KG1 (cell line): Measurements from ENCODE around the gene HEMK1.
A peak's percentile ranks its signal among the peaks of the same experiment; 100 is the strongest.

Experiments used
- DNase-seq: peaks from one replicate; lab custom pipeline; 2025; lab: John Stamatoyannopoulos, UW

HEMK1 gene

DNA sequence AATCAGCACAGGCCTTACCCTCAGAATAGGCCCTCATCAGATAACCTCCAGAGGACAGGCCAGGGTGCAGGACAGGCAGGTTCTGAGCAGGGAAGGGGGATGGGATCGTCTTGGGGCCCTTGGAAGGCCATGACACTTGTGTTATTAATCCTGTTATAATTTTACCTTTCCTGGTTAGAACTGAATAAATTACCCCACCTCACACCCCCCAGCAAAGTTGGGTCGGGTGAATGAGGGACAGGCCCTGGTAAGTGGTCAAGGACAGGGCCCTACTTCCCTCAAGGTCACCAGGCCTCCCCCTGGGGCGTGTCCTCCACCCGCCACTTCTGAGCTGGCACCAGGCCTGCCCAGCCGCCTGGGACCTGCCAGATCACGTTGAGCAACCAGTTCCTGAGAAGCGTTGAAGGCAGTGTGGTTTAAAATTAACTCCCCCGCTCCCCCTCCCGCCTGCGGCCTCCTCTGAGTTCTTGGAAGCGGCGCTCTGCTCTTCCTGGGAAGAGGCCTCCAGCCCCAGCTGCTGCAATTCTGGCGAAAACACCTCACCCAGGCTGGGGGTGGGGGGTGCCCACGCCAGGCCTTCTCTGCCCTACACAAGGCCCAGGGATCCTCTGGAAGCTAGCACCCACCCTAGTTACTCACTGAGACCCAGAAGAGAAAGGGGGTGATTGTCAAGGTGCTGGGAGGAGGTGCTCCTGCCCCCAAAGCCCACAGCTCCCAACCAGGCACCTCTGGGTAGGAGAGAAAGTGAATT, 31.7 kb downstream of the HEMK1 start:
- peak; percentile 70 for DNase-seq

GRCh38 chr3:50602595-50603191, 33.4 kb downstream of the HEMK1 start:
- DNase-seq: no peak

DNA sequence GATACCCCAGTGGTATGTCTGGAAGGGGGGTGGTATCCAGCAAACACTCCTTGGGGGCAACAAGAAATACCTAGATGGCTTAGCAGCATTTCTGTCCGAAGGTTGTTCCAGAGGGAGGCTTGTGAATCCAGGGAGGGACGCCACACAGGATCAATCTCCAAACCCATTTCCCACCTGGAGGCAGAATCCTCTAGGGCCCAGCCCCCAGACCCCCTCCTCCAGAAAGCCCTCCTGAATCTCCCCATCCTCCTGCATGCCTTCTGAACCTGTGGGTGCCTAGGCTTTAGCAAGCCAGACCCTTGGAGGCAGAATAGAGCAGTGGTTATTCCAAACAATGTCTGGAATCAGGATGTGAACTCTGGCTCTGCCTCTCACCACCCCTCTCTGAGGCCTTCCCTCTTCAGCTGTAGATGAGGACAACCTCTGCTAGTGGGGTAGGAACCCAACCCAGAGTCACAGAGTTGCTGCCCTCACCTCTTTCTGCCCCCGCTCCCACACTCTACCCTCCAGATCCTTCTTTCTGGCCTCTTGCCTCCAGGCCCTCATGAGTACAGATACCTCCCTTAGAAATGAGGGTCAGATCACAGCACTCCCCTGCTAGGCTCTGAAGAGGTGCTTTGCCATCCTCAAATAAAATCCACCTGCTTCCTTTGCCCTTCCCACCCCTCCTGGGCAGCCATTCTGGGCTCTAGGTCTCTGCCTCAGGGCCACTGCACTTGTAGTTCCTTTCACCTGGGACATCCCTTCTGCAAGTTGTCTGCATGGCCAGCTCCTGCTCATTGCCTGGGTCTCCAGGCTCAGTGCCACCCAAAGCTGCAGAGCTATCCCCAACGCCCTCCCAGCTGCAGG, 34.2 kb downstream of the HEMK1 start:
- DNase-seq: no peak

DNA sequence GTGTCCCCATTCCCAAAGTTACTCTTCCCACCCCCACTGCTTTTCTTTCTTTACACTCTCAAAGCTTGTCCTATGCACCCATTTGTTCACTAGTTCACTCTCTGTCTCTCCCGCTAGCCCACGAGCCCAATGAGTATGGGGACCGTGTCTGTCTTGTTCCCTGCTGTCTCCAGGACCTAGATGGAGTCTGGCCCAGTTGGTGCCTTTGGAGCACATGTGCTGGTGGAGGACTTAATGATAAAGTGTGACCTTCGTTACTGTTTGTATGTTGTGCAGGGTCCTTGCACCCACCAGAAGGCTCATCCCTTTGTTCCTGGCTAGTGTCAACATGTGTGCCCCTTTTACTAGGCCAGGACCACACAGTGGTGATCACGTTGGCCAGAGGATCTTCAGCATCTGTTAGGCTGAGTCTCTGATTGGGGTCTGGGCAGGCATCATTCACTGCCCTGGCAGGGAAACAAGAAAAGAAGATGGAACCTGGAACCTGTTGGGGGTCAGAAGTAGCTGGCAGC, 34.8 kb downstream of the HEMK1 start:
- no peak for DNase-seq

DNA sequence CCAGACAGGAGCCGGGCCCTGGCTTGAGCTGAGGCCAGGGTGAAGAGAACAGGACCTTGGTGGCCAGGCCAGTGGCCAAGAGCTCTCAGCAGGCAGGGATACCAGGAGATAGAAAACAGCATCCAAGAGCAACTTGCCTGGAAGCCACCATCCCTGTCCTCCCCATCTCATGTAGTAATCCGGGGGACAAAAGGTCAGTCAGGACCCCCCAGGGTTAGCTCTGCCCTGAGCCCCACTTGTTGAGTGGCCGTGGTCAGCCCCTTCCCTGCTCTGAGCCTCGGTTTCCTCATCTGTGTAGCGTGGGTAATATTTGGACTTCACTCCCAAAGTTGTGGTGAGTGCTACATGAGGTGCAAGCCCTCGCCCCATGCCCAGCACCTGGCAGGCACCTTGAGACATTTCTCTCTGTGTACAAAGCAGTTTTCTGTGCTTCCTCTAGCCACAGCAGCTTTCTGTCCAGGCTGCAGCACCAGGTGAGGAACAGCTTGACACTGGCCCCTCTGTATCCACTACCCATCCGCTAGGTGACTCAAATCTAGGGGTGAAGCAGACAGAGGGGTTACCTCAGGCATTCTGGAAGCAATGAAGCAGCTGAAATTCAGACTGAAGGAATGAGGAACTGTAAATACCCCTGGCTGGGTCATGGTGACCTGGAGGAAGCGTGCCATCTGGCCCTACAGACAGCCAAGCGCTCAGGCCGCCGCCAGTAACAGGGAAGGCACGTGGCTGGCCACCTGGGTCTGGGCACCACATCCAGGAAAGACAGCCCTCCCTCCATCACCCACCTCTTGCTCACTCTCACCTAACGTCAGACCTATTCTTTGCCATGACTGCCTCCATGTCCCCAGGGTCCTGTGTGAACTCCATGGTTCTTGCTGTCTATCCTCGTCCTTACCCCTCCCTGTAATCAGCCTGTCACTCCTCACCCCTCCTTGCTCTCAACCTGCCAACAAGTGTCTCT, 35.6 kb downstream of the HEMK1 start:
- DNase-seq: no peak

DNA sequence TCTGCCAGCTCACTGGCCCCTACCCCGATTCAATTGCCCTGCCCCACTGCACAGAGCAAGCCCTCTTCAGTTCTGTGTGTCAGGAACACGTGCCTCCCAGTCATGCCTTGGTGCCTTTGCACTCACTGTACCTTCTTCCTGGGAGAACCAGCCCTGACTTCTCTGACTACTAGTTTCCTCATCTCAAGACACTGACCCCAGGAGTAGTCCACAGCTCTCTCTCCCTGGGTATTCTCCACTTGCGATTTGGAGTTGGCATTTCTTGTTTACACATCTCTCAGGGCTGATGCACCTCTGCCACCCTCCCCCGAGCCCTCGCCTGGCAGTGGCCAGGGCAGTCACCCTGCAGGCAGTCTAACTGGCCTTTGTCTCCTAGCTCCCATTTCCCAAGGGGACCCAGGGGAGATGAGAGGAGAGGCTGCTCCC, 36.6 kb downstream of the HEMK1 start:
- DNase-seq: no peak

DNA sequence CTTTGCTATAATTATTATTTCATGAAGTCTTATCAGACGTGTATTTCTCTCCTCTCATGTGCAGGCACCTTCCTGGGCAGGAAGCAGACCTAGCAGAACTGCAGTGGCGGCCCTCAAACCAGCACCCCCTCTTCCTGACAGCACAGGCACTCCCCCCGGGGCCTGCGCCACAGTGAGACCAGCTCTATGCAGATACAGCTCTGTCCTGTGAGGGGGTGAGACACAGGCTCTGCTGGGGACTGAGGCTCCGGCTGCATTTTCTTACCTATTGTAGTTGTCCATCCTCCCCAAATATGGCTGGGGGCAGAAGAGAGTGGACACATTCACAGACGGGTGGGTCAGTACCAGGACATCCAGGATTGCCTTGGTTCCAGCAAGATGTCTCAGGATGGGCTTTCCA, 37.3 kb downstream of the HEMK1 start:
- DNase-seq: no peak

DNA sequence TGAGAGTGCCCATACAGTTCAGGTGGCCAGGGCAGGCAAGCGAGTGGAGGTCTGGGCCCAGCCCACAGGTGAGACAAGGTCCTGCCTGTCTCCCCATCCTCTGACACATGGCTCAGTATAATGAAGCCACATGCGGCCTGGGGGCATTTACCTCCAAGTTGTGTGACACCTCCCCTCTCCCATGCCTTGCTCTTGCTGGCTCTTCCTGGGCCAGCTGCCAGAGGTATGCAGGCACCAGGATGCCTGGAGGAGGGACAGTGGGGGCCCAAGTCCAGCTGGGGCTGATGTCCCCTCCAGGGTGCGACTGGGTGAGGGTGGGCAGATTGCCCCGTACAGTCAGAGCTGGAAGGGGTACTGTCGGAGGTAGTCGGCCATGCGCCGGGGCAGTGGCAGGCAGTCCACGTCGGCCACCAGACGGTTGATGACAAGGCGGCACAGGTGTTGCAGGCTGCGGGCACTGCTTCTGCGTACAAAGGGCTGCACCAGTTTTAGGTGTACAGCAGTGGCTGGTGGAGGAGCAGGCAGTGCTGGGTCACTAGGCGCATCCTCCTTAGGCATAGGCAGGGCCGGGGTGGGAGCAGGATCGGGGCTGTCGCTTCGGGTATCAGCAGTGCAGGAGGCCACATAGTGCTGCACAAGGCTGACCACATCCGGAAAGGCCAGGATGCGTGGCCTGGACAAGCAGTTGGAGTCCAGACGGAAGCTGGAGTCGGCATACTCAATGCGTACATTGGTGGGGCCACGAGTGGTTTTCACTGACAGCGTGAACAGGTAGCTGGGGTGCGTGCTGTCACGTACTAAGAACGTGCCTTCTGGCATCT, 38.2 kb downstream of the HEMK1 start:
- no peak for DNase-seq

DNA sequence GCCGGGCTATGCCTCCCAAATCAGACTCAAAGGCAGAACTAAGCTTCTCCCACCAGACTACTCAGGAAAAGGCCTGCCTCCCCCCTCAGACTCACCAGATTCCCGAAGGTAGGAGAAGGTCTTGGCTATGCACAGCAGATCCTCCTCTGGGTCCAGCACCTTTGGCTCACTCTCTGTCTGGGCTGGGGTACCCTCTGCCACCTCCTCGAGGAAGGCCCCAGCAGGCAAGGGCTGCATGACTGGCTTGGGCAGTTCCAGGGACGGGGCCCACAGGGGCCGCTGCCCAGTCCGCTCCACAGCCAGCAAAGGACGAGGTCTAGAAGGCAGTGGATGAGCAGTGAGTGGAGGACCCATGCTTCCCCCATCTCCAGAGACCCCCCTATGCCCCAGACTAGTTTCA, 39.0 kb downstream of the HEMK1 start:
- DNase-seq: no peak

GRCh38 chr3:50609071-50609762, 39.9 kb downstream of the HEMK1 start:
- no peak for DNase-seq

GRCh38 chr3:50609763-50610085, 40.4 kb downstream of the HEMK1 start:
- no peak for DNase-seq

DNA sequence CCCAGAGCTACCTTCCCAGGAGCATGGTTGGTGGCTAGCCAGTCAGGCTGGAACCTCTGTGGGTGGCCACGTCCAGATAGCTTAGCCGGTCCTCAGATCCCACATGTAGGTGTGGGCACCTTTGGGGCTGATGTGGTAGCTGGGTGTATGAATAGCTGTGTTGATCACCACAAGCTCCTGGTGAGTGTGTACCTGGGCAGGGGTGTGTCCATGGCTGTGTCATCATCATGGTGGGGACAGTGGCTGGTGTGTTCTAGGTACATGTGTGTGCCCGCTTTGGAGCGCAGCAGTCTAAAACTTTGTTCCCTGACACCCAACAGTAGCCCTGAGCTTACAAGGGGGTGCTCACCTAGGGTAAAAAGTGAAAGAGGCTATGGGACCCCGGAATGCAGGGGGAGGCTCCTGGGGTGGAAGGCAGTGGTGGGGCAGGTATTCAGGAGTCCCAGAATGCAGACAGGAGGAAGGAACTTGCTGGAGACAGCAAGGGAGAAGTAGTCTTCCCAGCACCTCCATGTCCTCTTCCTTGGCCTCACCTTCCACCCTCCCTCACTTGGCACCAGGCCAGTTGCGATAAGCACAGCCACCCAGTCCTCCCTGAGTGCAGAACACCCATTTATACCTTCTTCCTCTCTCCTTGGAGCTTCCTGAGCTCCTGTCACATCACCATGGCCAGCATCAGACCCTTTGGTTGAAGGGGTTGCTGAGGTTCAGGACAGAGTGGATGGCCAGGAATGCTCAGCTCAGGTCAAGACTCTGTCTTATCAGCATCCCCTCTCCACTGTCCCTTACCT, 41.1 kb downstream of the HEMK1 start:
- DNase-seq: no peak

DNA sequence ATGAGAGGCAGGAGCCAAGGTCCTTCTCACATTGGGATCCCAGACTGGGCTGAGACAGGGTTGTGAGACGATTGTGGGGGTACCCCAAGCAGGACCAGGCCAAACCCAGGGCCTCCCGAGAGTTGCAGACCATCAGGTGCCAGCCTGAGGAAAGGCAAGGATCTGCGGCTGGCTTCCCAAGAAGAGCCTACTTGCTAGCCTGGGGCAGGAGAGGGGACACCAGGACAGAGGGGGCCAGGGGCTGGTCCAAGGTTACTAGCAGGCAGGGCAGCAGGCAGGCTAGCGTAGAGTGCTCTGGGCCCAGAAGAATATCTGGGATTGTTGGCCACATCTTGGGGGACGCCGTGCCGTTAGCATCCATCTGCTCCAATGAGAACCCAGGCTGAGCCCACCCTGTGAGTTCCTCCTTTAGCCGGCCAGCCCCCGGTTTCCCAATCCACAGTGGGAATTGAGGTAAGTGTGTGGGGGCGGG, 41.7 kb downstream of the HEMK1 start:
- no peak for DNase-seq

DNA sequence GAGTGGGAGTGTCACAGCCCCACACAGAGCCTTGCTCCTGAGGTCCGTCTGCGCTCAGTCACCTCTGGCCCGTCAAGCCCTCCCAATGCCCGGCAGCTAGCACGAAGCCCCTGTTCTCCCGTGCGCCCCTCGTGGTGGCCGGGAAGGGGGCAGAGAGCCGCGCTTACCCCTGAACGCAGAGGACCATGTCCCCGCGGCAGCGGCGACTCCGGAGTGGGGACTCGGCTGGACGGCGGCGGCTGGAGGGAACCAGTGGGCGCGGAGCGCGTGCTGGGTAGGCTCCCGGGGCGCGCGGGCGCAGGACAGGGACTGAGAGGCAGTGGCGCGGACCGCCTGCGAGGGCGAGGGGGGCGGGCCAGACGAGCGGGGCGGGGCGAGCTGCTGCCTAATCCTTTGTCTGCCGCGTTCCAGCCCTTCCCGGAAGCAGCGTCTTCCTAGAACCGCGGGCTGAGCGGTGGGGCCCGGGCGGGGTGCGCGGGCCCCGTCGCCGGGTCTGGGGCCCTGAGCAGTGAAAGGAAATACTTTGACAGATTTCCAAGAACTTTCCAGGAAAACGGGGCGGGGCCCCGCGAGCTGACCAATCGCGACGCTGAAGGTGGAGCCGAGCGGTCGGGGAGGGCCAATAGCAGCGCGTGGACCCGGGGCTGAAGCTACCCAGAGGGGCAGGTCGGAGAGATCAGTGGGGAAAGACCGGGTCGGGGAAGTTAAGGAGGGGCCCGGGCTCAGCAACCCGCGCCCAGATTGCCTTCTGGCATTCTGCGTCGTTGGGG, 42.3 kb downstream of the HEMK1 start, which contains the start of gene CISH:
Gene CISH, minus strand, starts transcription at position 311 of the 770 bp plus-strand sequence. Its CDS starts 124 bp downstream, at position 187.
- DNase-seq: peak; percentile 99

DNA sequence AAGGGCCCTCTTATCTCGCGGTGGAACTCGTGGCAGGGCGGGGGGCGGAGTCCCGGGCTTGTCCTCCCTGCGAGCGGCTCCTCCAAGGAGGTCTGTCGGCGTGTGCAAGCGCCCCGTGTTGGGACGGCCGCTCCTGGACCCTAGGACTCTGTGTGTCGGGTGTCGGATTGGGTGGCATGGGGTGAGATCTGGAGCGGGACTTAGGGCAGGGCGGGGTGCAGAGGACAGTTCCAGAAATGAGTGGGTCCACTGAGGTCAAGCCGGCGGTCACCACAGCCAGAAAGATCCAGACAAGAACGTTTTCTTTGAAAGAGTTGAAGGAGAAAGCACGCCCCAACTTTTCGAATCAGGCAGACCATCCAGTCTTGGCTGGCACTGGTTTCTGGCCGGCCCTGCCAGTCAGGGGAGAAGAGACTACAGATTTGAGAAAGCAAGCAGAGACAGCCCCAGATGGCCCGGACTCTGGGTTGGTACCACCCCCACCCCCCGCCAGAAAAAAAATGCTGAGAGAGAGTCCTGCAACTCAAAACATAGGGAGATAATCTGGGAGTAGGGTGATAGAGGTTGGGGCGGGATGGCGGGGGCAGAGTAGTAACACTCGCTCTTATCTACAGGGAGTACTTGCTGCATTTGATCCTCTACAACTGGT, 43.0 kb downstream of the HEMK1 start:
- no peak for DNase-seq

DNA sequence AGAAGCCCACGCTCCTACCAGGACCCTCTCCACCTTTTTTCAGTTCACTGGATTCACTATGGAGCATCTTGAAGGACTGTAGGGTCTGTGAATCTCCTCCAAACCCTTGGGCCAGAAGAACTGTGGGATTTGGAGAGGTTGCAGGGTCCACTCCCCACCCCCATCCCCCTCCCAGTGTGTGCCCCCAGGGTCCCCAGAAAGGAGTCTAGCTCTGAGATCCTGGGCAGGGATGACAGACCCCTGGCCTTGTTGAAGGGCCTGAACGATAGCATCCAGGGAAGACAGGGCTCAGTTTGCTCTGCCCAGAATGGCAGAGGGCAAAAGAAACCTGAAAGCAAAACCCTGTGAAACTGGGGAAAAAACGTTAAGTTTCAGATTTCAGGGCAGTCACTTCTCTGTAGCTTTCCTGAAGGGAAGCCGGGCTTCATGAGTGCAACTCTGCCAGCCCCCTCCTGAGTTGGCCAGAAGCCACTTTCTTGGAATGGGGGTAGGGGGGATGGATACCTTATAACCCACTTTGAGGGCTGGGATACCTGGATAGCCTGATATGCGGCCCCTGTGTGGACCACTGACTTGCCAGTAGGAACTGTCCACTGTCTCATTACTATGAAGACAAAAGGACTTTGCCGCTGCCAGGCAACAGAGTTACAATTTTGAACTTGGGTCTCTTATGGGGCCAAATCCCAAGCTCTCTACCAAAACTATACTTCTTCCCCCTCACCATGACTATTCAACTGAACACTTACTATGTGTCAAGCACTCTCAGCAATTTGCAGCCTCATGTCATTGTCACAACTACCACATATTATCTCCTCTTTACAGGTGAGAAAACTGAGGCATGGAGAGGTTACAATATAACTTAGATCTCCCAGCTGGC, 43.9 kb downstream of the HEMK1 start:
- DNase-seq: no peak

DNA sequence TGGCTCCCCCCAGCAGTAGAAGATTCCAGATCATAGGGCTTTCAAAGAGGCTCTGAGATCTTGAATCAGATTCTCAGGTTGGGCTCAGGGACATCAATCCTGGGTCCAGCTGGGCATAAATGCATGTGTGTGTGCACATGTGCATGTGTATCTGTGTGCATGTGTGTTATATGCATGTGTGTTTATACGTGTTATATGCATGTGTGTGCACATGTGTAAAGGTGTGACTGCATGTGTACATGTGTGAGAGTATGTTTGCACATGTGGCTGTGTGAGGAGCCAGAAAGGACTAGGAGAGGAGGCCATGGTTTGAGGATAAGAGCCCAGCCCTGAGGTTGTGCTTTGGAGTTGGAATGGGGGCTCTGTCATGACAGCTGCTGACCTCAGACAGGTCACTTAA, 45.9 kb downstream of the HEMK1 start:
- DNase-seq: no peak
